ENCODE measurements around the gene POU2F2. TPM values are rescaled to one million over a fixed set of nuclear protein-coding genes. Genes with fewer than 3 reads are reported as not detected.

POU2F2 gene
- total and polyA plus RNA-seq, 2 experiments from 2014 or later: 1.5 to 3.0 TPM

- H3K4me2 ChIP-seq (ENCODE audit: unreplicated experiment): peak overlapping the region; percentile 70
- H3K79me2 ChIP-seq (ENCODE audit: insufficient read depth): no peaks in the 10 kb centered on the region
- DNase-seq: no peak
- H3K4me3 ChIP-seq: no peak overlapping the region
- no peaks in the 10 kb centered on the region for H4K20me1 ChIP-seq (ENCODE audit: insufficient read depth)
- no peaks in the 10 kb centered on the region for H3K27me3 ChIP-seq (replicated peaks; ENCODE audit: insufficient read depth)
- H3K27ac ChIP-seq: no peak overlapping the region
- no peak for TF ChIP-seq EZH2 (IDR thresholded peaks at IDR 0.05; ENCODE audit: insufficient read depth, poor library complexity, severe bottlenecking)
- TF ChIP-seq EZH2phosphoT487 (IDR thresholded peaks at IDR 0.05; ENCODE audit: insufficient read depth, low read depth): no peak
- H3F3A ChIP-seq (ENCODE audit: insufficient read depth): no peaks in the 10 kb centered on the region
- in situ Hi-C loops (cut with MboI): no loop called here
- no peaks in the 10 kb centered on the region for H3K9me3 ChIP-seq (ENCODE audit: low read depth)
- no peaks in the 10 kb centered on the region for H3K36me3 ChIP-seq (ENCODE audit: low read depth)
- H2AFZ ChIP-seq: no peak overlapping the region
- 86 to 87% methylated on average over 17 of the region's 17 CpGs for WGBS, 2 experiments (ENCODE audit: low coverage in 1 of 2, low lambda C conversion rate in 2 of 2, missing lambda C conversion rate in 2 of 2)
- H3K9me2 ChIP-seq (ENCODE audit: insufficient read depth): no peaks in the 10 kb centered on the region
- H3K9ac ChIP-seq: no peak overlapping the region
- H3K4me1 ChIP-seq (ENCODE audit: insufficient read depth): peaks cover 19% of the 10 kb centered on the region
These were observed 9.3 kb downstream of the POU2F2 start for GRCh38 chr19:42122691-42123607.

- 2 to 5% methylated on average over 5 to 8 of the region's 8 CpGs for WGBS, 2 experiments (ENCODE audit: low coverage in 1 of 2, low lambda C conversion rate in 2 of 2, missing lambda C conversion rate in 2 of 2)
- Histone ChIP-seq H3F3A (ENCODE audit: insufficient read depth) (no peaks in the 10 kb centered on the region), H3K27ac (peak overlapping the region; percentile 22; the same call in 1 of the 2 replicates), H3K4me3 (no peak overlapping the region), H3K4me1 (ENCODE audit: insufficient read depth) (peaks cover 19% of the 10 kb centered on the region), H3K9me3 (ENCODE audit: low read depth) (no peaks in the 10 kb centered on the region), H3K4me2 (ENCODE audit: unreplicated experiment) (peak overlapping the region; percentile 70), H3K79me2 (ENCODE audit: insufficient read depth) (no peaks in the 10 kb centered on the region), H3K9ac (peak overlapping the region; percentile 18; the same call in 1 of the 2 replicates), H4K20me1 (ENCODE audit: insufficient read depth) (no peaks in the 10 kb centered on the region), H2AFZ (peak overlapping the region; percentile 45; the same call in 1 of the 2 replicates), H3K36me3 (ENCODE audit: low read depth) (no peaks in the 10 kb centered on the region), H3K27me3 (replicated peaks; ENCODE audit: insufficient read depth) (no peaks in the 10 kb centered on the region), H3K9me2 (ENCODE audit: insufficient read depth) (no peaks in the 10 kb centered on the region)
- in situ Hi-C loops (cut with MboI): no loop called here
- TF ChIP-seq EZH2 (IDR thresholded peaks at IDR 0.05; ENCODE audit: insufficient read depth, poor library complexity, severe bottlenecking) (no peak), EZH2phosphoT487 (IDR thresholded peaks at IDR 0.05; ENCODE audit: insufficient read depth, low read depth) (no peak)
- DNase-seq: peak; percentile 85
These were observed 10.6 kb downstream of the POU2F2 start for GRCh38 chr19:42121656-42122069.

- WGBS, 2 experiments (ENCODE audit: low coverage in 1 of 2, low lambda C conversion rate in 2 of 2, missing lambda C conversion rate in 2 of 2): 65 to 67% methylated on average over 5 of the region's 5 CpGs
- Histone ChIP-seq H3K4me2 (ENCODE audit: unreplicated experiment) (peak overlapping the region; percentile 70), H3K36me3 (ENCODE audit: low read depth) (no peaks in the 10 kb centered on the region), H2AFZ (peak overlapping the region; percentile 45; the same call in 1 of the 2 replicates), H3K9ac (peak overlapping the region; percentile 18; the same call in 1 of the 2 replicates), H3K27ac (peak overlapping the region; percentile 22; the same call in 1 of the 2 replicates), H3F3A (ENCODE audit: insufficient read depth) (no peaks in the 10 kb centered on the region), H3K4me3 (no peak overlapping the region), H3K4me1 (ENCODE audit: insufficient read depth) (peaks cover 19% of the 10 kb centered on the region), H3K9me3 (ENCODE audit: low read depth) (no peaks in the 10 kb centered on the region), H3K9me2 (ENCODE audit: insufficient read depth) (no peaks in the 10 kb centered on the region), H3K27me3 (replicated peaks; ENCODE audit: insufficient read depth) (no peaks in the 10 kb centered on the region), H3K79me2 (ENCODE audit: insufficient read depth) (no peaks in the 10 kb centered on the region), H4K20me1 (ENCODE audit: insufficient read depth) (no peaks in the 10 kb centered on the region)
- no peak for DNase-seq
- TF ChIP-seq EZH2phosphoT487 (IDR thresholded peaks at IDR 0.05; ENCODE audit: insufficient read depth, low read depth) (no peak), EZH2 (IDR thresholded peaks at IDR 0.05; ENCODE audit: insufficient read depth, poor library complexity, severe bottlenecking) (no peak)
- in situ Hi-C loops (cut with MboI): no loop called here
These were observed 11.1 kb downstream of the POU2F2 start for GRCh38 chr19:42121036-42121621.

GRCh38 chr19:42120276-42120980 lies 11.8 kb downstream of the POU2F2 start:
- 98 to 100% methylated on average over 10 of the region's 10 CpGs for WGBS, 2 experiments (ENCODE audit: low coverage in 1 of 2, low lambda C conversion rate in 2 of 2, missing lambda C conversion rate in 2 of 2)
- DNase-seq: no peak
- H3K27ac ChIP-seq: no peak overlapping the region
- H3K4me1 ChIP-seq (ENCODE audit: insufficient read depth): peaks cover 19% of the 10 kb centered on the region
- 0 out of 2 replicates have a peak, but pooled peaks cover 5% of the 10 kb centered on the region for H3F3A ChIP-seq (ENCODE audit: insufficient read depth)
- no peaks in the 10 kb centered on the region for H3K79me2 ChIP-seq (ENCODE audit: insufficient read depth)
- H3K36me3 ChIP-seq (ENCODE audit: low read depth): no peaks in the 10 kb centered on the region
- no peaks in the 10 kb centered on the region for H3K27me3 ChIP-seq (replicated peaks; ENCODE audit: insufficient read depth)
- TF ChIP-seq EZH2 (IDR thresholded peaks at IDR 0.05; ENCODE audit: insufficient read depth, poor library complexity, severe bottlenecking): no peak
- TF ChIP-seq EZH2phosphoT487 (IDR thresholded peaks at IDR 0.05; ENCODE audit: insufficient read depth, low read depth): no peak
- in situ Hi-C loops (cut with MboI): no loop called here
- no peaks in the 10 kb centered on the region for H3K9me2 ChIP-seq (ENCODE audit: insufficient read depth)
- no peaks in the 10 kb centered on the region for H3K9me3 ChIP-seq (ENCODE audit: low read depth)
- no peak overlapping the region for H3K9ac ChIP-seq
- H4K20me1 ChIP-seq (ENCODE audit: insufficient read depth): no peaks in the 10 kb centered on the region
- no peak overlapping the region for H3K4me2 ChIP-seq (ENCODE audit: unreplicated experiment)
- no peak overlapping the region for H3K4me3 ChIP-seq
- H2AFZ ChIP-seq: no peak overlapping the region
